DMS 273 treated with DMSO at 0.1 percent for 48 hours (cell line): ENCODE measurements around the gene ZDHHC19.
"Not testable (repeated sequence)": the region's sequence is repeated elsewhere in the genome, so short reads cannot be mapped to it uniquely, and the experiment has no call there.

Source experiments
- DNase-seq: peaks from one replicate; lab custom pipeline; 2025; lab: John Stamatoyannopoulos, UW

The ZDHHC19 gene

DNA sequence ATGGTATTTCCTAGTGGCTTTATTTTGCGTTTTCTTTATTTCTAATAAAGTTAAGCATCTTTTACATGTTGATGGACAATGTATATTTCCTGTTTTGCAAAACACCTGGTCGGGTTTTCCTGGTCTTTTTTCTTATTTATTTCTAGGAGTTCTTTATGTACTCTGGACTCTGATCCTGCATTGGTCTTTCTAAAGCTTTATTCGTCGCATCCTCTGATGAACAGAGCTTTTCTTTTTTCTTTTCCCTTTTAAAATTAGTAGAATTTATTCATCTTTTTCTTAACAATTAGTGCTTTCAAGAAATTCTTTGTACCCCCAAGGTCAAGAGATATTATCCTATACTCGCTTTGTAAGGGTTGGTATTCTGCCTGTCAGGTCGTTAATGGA lies 32.2 kb downstream of the ZDHHC19 start:
- no peak for DNase-seq

DNA sequence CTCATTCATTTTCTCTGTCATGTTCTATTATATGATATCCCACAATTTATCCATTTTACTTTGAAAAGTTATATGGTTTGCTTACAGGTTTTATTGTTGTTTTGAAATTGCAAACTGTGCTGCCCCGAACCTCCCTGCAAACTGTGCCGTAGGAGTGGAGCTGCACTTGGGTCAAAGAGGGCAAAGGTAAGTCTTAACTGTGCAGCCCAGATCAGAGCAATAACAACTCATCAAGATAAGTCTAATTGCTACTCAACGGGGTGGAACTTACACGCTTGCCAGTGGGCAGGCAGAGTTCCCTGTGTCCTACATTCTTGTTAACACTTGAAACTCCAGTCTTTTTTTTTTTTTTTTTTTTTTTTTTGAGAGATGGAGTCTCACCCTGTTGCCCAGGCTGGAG lies 33.2 kb downstream of the ZDHHC19 start:
- no peak for DNase-seq

DNA sequence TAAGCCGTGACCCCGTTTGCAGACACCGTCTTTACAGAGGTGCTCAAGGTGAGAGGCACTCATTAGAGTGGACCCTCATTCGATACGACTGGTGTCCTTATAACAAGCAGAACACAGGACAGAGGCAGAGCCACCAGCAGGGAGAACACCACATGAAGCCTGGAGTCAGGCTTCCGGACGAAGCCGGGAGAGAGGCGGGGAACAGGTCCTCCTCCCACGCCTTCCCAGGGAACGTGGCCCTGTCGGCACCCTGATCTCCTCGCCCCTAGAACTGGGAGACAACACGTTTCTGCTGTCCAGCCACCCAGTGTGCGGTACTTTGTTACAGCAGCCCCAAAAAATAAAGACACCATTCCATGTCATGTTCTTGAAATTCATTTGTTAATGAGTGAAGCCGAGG lies 33.6 kb downstream of the ZDHHC19 start:
- DNase-seq = no peak

DNA sequence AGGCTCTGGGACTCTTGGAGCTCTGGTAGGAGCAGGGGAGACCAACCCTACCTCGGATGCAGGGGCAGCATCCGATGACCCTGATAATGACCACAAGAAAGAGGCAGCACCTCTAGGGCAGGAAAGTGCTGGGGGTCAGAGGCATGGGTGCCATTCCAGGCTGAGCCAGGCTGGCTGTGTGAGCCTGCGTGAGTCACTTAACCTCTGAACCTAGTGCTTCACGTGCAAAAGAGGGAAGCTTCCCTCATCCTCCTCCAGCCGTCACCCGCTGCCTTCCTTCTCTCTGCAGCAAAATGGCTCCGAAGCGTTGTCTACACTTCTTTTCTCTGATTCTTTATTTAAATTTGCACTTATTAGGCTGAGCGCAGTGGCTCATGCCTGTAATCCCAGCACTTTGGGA lies 35.5 kb downstream of the ZDHHC19 start:
- no peak for DNase-seq

DNA sequence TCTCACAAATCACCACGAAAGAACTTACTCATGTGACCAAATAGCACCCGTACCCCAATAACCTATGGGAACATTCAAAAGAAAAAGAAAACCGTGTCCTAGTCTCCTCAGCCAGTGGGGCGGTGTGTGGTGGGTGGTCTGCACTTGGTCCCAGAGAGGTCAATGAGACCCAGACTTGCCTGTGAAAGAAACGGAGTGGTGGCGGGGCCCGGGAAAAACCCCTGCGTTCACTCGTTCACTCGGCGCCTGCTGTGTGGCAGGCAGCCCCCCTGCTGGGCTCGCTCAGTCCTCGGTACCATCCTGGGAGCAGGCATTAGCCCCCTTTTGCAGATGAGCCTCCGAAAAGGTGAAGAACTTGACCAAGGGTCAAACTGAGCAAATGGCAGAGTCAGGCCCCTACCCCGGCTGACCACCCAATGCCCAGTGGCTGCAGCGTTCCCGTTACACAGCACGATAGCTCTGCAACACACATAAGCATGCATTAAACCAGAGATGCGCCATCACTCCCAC lies 36.0 kb downstream of the ZDHHC19 start:
- no peak for DNase-seq

DNA sequence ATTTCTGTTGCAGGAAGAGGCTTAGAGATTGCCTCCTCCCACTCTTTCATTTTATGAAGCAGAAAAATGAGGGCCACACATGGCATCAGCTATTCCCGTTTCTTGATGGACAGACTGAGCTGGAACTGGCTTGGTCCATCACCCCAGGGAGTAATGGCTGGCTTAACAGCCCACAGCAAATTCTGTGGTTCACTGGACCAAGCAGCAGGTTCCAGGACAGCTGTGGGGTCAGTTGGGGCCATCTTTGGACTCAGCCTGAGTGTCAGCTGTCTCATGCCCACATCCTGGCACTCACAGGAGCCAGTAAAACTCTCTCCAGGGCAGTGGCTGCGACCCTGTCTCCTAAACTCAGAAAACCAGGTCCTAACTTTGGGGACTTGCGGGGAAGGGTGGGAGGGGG lies 36.5 kb downstream of the ZDHHC19 start:
- DNase-seq = no peak

DNA sequence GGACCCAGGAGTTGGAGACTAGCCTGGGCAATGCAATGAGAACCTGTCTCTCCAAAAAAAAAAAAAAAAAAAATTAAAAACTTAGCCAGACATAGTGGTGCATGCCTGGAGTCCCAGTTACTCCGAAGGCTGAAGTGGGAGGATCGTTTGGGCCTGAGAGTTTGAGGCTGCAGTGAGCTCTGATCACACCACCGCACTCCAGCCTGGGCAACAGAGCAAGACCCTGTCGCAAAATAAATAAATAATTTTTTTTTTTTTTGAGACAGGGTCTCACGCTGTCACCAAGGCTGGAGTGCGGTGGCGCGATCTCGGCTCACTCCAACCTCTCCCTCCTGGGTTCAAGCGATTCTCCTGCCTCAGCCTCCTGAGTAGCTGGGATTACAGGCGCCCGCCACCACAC lies 40.9 kb downstream of the ZDHHC19 start:
- not testable (repeated sequence) for DNase-seq

DNA sequence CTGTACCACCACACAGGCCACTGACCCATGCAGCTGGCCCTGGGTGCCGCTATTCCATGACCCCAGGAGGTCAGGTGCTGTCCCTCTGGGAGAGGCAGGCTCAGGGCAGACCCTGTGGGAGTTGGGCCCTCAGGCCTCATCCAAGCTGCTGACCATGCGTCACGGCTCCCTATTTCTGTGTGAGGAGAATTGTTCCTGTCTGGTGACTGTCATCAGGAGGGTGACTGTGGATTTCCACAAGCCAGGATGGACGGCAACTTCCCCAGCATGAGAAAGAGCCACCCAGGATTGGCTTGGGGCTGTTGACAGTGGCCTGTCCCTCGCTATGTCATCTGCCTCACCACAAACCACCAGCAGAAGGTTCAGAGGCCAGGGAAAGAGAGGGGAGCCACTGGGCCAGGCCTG lies 41.4 kb downstream of the ZDHHC19 start:
- no peak for DNase-seq

DNA sequence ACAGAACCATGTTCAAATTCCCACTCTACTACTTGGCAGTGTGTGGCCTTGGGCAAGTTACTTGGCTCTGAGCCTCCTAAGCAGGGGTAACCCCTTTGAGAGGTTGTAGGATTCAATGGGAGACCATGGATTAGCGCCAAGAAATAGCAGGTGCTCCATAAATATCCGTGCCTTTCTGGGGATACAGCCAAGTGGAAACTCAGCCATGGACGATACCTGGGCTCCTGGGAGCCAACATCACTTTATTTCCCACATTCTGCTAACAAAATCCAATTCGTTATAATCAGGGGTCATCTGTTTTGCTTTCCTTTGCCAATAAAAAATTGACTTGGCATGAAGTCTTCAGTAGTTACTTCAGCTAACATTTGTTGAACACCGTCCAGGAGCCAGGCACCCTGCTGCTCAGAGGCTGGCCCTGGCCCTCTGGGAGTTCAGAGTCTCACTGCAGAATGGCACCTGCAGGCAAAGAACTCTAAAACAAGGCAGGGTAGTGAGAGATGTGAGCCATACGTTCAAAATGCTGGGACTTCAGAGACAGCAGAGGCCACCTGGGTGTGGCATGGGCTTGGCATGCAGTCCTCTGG lies 42.3 kb downstream of the ZDHHC19 start:
- peak; percentile 86 for DNase-seq

DNA sequence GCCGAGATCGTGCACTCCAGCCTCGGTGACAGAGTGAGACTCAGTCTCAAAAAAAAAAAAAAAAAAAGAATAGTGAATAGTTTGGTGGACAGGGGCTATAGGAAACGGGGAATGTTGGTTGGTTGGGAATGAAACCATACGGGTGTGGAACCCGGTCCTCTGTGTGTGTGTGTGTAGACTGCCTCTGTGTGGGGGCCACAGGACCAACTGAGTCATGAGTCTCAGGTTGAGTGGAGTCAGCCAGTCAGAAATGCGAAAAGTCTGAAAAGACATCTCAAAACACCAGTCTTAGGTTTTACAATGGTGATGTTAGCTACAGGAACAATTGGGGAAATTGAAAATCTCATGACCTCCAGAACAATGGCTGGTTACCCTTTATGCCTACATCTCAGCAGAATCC lies 44.5 kb downstream of the ZDHHC19 start:
- no peak for DNase-seq

DNA sequence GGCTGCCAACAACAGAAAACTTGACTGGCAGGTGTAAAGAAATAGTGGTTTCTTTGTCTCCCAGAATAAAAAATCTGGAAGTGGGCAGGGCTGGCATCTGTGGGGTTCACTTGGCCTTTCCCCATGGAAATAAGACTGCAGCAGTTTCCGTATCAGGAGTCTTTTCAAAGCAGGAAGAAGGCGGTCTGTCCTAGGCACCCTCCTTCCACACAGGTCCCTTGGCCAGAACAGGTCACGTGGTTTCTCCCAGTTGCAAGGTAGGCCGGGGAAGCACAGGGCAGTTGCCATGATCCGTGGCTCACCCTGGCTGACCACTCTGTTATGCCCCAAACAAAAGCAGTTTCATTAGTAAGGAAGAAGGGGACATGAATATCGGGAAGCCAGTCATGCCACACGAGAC lies 45.4 kb downstream of the ZDHHC19 start:
- DNase-seq = no peak

DNA sequence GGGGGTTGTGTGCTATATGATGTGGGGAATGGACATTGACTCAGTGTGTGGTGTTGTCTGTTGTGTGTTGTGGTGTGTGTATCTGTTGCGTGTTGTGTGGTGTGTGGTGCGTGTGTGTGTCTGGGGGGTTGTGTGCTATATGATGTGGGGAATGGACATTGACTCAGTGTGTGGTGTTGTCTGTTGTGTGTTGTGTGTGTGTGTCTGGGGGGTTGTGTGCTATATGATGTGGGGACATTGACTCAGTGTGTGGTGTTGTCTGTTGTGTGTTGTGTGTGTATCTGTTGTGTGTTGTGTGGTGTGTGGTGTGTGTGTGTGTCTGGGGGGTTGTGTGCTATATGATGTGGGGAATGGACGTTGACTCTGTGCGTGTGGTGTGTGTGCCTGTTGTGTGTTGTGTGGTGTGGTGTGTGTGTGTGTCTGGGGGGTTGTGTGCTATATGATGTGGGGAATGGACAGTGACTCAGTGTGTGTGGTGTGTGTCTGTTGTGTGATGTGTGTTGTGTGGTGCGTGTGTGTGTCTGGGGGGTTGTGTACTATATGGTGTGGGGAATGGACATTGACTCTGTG lies 46.1 kb downstream of the ZDHHC19 start:
- DNase-seq = not testable (repeated sequence)

DNA sequence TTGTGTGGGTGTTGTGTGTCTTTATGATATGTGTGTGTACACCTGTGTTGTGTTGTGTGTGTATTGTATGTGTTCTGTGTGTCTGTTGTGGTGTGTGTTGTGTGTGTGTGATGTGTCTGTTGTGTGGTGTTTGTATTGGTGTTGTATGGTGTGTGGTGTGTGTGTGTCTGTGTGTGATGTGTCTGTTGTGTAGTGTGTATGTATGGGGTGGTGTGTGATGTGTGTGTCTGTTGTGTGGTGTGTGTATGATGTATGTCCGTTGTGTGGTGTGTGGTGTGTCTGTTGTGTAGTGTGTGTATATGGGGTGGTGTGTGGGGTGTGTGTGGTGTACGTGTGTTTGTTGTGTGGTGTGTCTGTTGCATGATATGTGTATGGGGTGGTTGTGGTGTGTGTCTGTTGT lies 46.6 kb downstream of the ZDHHC19 start:
- no peak for DNase-seq

DNA sequence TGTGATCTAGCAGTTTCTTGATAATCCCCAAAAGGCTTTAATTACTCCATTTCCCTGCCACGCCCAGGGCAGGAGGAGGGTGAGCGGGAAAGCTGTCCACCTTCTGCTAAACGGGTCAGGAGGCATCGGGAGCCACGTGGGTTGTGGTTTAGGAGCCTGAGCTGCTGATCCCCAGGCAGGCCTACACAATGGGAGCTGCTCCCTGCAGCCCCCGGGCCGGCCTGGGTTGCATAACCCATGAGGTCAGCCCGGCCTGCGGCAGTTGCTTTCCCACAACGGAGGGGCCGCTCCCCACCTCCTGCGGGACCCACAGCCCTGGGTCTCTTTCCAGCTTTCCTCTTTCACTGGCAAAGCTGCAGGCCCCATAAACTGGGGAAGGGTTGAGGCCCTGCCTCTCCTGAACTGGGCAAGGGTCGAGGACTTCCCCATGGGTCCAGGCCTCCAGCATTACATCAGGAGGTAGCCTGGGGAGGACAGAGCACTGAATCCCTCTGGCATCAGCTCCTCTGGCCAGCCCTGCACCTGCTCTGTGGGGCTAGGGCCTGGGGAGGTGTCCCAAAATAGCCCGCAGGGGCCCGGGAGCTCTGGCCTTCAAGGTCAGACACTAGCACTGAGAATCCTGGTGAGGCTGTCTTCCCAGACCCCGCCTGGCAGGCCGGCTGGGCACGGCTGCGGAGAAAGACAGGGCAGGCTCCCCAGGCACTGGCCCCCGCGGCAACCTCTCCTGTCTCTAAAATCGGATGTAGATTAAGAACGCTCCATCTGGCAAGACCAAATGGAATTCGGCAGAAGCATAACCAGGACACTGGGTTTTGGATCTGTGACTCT lies 47.3 kb downstream of the ZDHHC19 start:
- no peak for DNase-seq

DNA sequence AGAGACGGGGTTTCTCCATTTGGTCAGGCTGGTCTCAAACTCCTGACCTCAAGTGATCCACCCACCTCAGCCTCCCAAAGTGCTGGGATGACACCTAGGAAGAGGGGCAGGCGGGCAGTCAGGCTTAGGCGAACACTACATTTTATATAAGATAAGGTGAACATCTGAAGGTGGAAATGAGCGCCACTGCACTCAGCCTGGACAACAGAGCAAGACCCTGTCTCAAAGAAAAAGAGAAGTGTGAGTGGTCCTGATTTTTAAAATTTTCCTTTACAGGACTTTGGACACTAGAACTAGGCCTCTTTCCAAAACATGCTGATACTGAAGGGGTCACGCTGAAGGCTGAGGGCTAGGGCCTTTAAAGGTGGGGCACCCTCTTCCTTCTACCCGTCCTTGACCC lies 48.0 kb downstream of the ZDHHC19 start:
- DNase-seq = no peak

DNA sequence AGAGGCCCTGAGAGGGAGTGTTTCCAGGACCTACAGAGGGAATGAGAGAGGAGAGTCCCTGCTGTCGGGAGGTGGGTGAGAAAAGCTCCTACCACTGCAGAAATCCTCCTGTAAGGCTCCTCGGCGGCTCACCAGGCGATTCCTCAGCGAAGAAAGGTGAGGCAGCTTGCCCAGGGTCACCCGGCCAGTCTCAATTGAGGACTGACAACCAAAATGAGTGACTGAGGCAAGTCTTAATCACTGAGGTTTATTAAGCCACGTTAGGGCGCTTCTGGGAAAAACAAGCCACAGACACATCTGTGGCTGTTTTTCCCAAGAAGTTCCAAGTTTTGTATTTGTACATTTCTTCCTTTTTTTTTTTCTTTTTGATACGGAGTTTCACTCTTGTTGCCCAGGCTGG lies 48.5 kb downstream of the ZDHHC19 start:
- DNase-seq = no peak

DNA sequence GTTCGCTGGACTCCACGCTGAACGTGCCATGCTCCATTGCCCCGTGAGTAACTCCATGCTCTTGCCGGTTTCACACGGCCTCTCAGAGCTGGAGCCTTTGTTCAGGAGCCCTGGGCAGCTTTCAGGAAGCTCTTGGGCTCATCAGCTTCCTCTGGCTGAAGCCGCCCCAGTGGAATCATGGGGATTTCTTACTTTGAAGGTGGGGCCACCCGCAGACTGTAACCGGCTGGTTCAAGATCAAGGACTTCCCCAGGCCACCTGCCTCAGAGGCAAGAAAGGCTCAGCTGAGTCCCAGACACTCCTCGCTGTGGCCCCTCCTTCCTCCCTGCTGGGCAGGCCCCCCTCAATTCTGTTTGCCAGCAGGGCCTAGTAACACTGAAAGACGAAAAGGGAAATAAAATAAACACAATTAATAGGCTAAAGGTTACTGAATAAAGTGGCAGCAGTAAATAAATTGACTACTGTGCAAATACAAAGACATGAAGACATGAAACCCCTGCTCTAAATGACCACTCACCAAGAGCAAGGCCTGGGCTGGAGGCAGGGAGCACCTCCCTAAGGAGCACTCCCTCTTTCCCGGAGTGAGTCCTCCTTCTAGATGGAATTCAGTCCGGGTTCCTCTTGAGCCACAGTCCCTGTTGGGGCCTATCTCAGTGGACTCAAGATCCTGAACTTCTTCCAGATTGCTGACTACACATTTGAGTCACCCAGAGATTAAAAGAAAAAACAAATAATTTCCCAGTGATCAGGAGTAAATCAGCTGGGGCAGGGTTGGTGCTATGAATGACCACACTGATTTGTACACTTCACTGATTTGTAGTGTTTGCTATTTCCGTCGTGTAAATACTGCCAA lies 51.0 kb downstream of the ZDHHC19 start:
- DNase-seq = no peak

DNA sequence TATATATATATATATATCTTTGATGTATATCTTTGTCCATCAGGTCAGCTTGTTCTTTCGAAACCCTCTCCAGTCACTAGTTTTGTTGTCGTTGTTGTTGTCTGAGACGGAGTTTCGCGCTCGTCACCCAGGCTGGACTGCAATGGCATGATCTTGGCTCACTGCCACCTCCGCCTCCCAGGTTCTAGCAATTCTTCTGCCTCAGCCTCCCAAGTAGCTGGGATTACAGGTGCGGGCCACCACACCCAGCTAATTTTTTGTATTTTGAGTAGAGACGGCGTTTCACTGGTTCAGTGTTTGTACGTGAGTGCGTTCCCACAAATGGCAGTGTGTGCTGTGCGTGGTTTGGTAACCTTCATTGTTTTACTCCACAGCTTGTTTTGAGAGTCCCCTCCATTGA lies 51.7 kb downstream of the ZDHHC19 start:
- no peak for DNase-seq

DNA sequence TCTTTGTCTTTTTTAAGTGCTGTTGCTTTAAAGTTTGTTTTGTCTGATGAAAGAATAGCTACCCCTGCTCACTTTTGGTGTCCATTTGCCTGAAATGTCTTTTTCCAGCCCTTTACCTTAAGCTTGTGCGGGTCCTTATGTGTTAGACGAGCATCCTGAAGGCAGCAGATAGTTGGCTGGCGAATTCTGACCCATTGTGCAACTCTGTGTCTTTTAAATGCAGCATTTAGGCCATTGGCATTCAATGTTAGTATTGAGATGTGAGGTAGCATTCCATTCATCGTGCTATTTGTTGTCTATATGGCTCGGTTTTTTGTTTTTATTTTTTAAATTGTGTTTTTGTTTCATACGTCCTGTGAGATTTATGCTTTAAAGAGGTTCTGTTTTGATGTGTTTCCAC lies 55.0 kb downstream of the ZDHHC19 start:
- no peak for DNase-seq

DNA sequence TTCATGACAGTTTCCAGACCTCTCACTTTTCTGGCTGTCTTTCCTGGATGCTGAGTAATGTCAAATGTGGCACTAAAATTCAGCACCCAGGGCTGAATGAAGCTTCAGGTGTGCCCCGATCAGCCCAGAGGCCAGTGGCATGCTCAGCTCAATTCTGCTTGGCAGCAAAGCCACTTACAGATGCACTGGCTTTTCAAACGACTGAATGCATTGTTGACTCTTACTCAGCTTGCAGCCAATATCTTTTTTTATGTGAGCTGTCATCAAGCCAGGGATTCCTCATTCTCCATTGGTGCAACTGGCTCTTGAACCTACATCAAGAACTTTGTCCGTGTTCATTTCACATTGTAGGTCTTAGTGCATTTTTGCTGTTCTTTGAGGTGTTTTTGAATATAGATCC lies 60.7 kb downstream of the ZDHHC19 start:
- DNase-seq = no peak

DNA sequence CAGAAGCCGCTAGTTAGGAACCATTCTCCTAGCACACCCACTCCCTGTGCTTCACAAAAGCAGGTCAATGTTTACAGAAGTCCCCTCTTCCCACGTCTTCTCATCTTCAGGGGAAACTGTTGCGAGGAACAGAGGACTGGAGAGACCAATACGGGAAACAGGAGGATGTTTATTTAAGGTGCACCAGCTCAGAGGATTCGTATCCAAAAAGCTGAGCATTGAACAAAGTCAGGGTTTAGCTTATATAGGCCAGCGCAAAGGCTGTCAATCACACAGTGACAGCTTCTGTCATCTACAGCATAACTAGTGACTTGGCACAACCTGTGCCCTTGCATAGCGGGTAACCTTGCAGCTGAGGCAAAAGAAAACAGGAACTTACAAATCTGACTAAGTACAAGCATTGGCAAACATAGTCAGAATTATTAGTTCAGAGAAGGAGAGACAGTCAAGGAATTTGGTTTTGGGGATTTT lies 61.3 kb downstream of the ZDHHC19 start:
- DNase-seq = no peak

DNA sequence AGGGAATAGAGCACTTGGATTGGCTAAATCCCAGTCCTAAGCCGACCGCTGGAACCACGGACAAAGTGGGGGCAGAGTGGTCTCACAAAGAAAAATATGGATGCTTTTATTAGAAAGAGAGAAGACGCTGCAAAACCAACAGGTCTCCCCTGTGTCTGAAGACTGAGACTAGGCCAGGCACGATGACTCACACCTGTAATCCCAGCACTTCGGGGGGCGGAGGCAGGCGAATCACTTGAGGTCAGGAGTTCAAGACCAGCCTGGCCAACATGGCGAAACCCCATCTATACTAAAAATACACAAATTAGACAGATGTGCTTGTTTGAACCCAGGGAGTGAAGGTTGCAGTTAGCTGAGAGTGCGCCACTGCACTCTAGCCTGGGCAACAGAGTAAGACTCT lies 61.8 kb downstream of the ZDHHC19 start:
- DNase-seq = no peak
